IPS-20b (cell line): Measurements from ENCODE around the gene SNX33.
A peak's percentile ranks its signal among the peaks of the same experiment; 100 is the strongest.
"Not testable (repeated sequence)": the region's sequence is repeated elsewhere in the genome, so short reads cannot be mapped to it uniquely, and the experiment has no call there.

Experiments
- H3K27ac ChIP-seq: one replicate; pipeline ENCODE4 v1.5.1; 2013; ENCODE audit warnings: low read length
- H3K27me3 ChIP-seq: 2 replicates; pipeline ENCODE4 v1.6.1; 2013; ENCODE audit warnings: mild to moderate bottlenecking, low read length, inconsistent platforms; ENCODE audit not compliant: insufficient read depth
- H3K36me3 ChIP-seq: 2 replicates; pipeline ENCODE4 v1.6.1; 2013; ENCODE audit warnings: low read depth, mild to moderate bottlenecking, inconsistent platforms, low read length, moderate library complexity; ENCODE audit not compliant: insufficient read depth
- H3K4me1 ChIP-seq: 2 replicates; pipeline ENCODE4 v1.6.1; 2013; ENCODE audit warnings: mild to moderate bottlenecking, control low read depth, inconsistent platforms, low read length, moderate library complexity; ENCODE audit not compliant: insufficient read depth
- H3K4me3 ChIP-seq: 2 replicates; pipeline ENCODE4 v1.5.1; 2013; ENCODE audit warnings: mild to moderate bottlenecking, low read length, inconsistent platforms
- H3K9ac ChIP-seq: 2 replicates; pipeline ENCODE4 v1.6.1; 2013; ENCODE audit warnings: low read depth, mild to moderate bottlenecking, inconsistent platforms, low read length, moderate library complexity
- H3K9me3 ChIP-seq: 2 replicates; pipeline ENCODE4 v1.6.1; 2013; ENCODE audit warnings: mild to moderate bottlenecking, low read depth, low read length, inconsistent platforms; ENCODE audit not compliant: insufficient read depth

SNX33 gene

GRCh38 chr15:75631935-75632334 lies 15.8 kb upstream of the SNX33 start:
- Histone ChIP-seq H3K27me3 (no peaks in the 10 kb centered on the region), H3K36me3 (no peaks in the 10 kb centered on the region; the same call in 1 of the 2 replicates), H3K4me3 (no peak overlapping the region), H3K9me3 (no peaks in the 10 kb centered on the region), H3K27ac (no peak overlapping the region), H3K9ac (no peak overlapping the region), H3K4me1 (no peaks in the 10 kb centered on the region)

- not testable (repeated sequence) for H3K4me1 ChIP-seq, H3K9me3 ChIP-seq, H3K9ac ChIP-seq, H3K36me3 ChIP-seq, H3K4me3 ChIP-seq, H3K27ac ChIP-seq, H3K27me3 ChIP-seq
Observed at GRCh38 chr15:75633922-75634321, 13.8 kb upstream of the SNX33 start.

- Histone ChIP-seq H3K9me3 (no peaks in the 10 kb centered on the region), H3K9ac (no peak overlapping the region), H3K36me3 (peaks cover 10% of the 10 kb centered on the region; the same call in 1 of the 2 replicates), H3K4me1 (peaks cover 10% of the 10 kb centered on the region), H3K27me3 (no peaks in the 10 kb centered on the region), H3K27ac (no peak overlapping the region), H3K4me3 (no peak overlapping the region)
Observed at GRCh38 chr15:75636026-75636425, 11.7 kb upstream of the SNX33 start.

GRCh38 chr15:75637245-75638009 lies 10.3 kb upstream of the SNX33 start:
- peak overlapping the region; percentile 98; the same call in 1 of the 2 replicates for H3K9ac ChIP-seq
- peaks cover 10% of the 10 kb centered on the region for H3K4me1 ChIP-seq
- H3K4me3 ChIP-seq: peak overlapping the region; percentile 99
- no peaks in the 10 kb centered on the region for H3K27me3 ChIP-seq
- H3K9me3 ChIP-seq: no peaks in the 10 kb centered on the region
- peaks cover 10% of the 10 kb centered on the region; the same call in 1 of the 2 replicates for H3K36me3 ChIP-seq
- no peak overlapping the region for H3K27ac ChIP-seq

- H3K36me3 ChIP-seq: peaks cover 10% of the 10 kb centered on the region; the same call in 1 of the 2 replicates
- H3K9ac ChIP-seq: peak overlapping the region; percentile 98
- H3K27ac ChIP-seq: peak overlapping the region; percentile 57
- H3K27me3 ChIP-seq: no peaks in the 10 kb centered on the region
- peaks cover 10% of the 10 kb centered on the region for H3K4me1 ChIP-seq
- no peaks in the 10 kb centered on the region for H3K9me3 ChIP-seq
- H3K4me3 ChIP-seq: peak overlapping the region; percentile 99
Observed at GRCh38 chr15:75639191-75639708, 8.5 kb upstream of the SNX33 start.

GRCh38 chr15:75639709-75640482 lies 7.8 kb upstream of the SNX33 start, which contains the start of gene IMP3:
Gene IMP3, minus strand, starts transcription at chr15:75640224. Its CDS starts 56 bp downstream, at chr15:75640168.
- peak within 1 kb of the TSS; percentile 98 for H3K9ac ChIP-seq
- H3K27me3 ChIP-seq: no peaks in the 10 kb centered on the region
- H3K27ac ChIP-seq: peak within 1 kb of the TSS; percentile 57
- peaks cover 10% of the 10 kb centered on the region for H3K4me1 ChIP-seq
- peak within 1 kb of the TSS; percentile 99 for H3K4me3 ChIP-seq
- H3K9me3 ChIP-seq: no peaks in the 10 kb centered on the region
- H3K36me3 ChIP-seq: peaks cover 10% of the 10 kb centered on the region; the same call in 1 of the 2 replicates

GRCh38 chr15:75640483-75641178 lies 7.1 kb upstream of the SNX33 start:
- Histone ChIP-seq H3K4me3 (peak overlapping the region; percentile 99), H3K36me3 (peaks cover 10% of the 10 kb centered on the region; the same call in 1 of the 2 replicates), H3K27me3 (peaks cover under 1% of the 10 kb centered on the region; the same call in 1 of the 2 replicates), H3K9me3 (no peaks in the 10 kb centered on the region), H3K4me1 (peaks cover 10% of the 10 kb centered on the region), H3K9ac (peak overlapping the region; percentile 98), H3K27ac (peak overlapping the region; percentile 57)

- peaks cover 6% of the 10 kb centered on the region for H3K27me3 ChIP-seq
- H3K27ac ChIP-seq: no peak overlapping the region
- H3K9ac ChIP-seq: peak overlapping the region; percentile 98; the same call in 1 of the 2 replicates
- H3K4me1 ChIP-seq: peaks cover 10% of the 10 kb centered on the region
- peak overlapping the region; percentile 99; the same call in 1 of the 2 replicates for H3K4me3 ChIP-seq
- peaks cover 10% of the 10 kb centered on the region; the same call in 1 of the 2 replicates for H3K36me3 ChIP-seq
- no peaks in the 10 kb centered on the region for H3K9me3 ChIP-seq
Observed at GRCh38 chr15:75641179-75641503, 6.6 kb upstream of the SNX33 start.

- Histone ChIP-seq H3K9ac (no peak overlapping the region), H3K36me3 (peaks cover 10% of the 10 kb centered on the region; the same call in 1 of the 2 replicates), H3K4me1 (peaks cover 10% of the 10 kb centered on the region), H3K27ac (no peak overlapping the region), H3K4me3 (no peak overlapping the region), H3K27me3 (peaks cover 10% of the 10 kb centered on the region), H3K9me3 (no peaks in the 10 kb centered on the region)
Observed at GRCh38 chr15:75641603-75642002, 6.1 kb upstream of the SNX33 start.

GRCh38 chr15:75644376-75644775 lies 3.3 kb upstream of the SNX33 start:
- no peak overlapping the region for H3K4me3 ChIP-seq
- no peaks in the 10 kb centered on the region for H3K9me3 ChIP-seq
- no peak overlapping the region for H3K9ac ChIP-seq
- H3K36me3 ChIP-seq: no peaks in the 10 kb centered on the region
- H3K4me1 ChIP-seq: peaks cover 5% of the 10 kb centered on the region
- no peak overlapping the region for H3K27ac ChIP-seq
- peaks cover 16% of the 10 kb centered on the region for H3K27me3 ChIP-seq
